Skin of body (tissue), 2 donors: Measurements from ENCODE around the gene WWP2. TPM values are rescaled to one million over a fixed set of nuclear protein-coding genes. Genes with fewer than 3 reads are reported as not detected.
"Not testable (repeated sequence)": the region's sequence is repeated elsewhere in the genome, so short reads cannot be mapped to it uniquely, and the experiment has no call there.

Source experiments
- DNase-seq: peaks from one replicate; lab custom pipeline; 2025; lab: John Stamatoyannopoulos, UW
- total RNA-seq: library from RNA; depleted of rRNA; stranded (reverse); fragments of >200 nt; gene quantifications from one replicate; pipeline ENCODE4 v1.2.3, GENCODE V29; 2014

WWP2 gene
- total RNA-seq, 1 donor from 2014 or later: 13.6 TPM

DNA sequence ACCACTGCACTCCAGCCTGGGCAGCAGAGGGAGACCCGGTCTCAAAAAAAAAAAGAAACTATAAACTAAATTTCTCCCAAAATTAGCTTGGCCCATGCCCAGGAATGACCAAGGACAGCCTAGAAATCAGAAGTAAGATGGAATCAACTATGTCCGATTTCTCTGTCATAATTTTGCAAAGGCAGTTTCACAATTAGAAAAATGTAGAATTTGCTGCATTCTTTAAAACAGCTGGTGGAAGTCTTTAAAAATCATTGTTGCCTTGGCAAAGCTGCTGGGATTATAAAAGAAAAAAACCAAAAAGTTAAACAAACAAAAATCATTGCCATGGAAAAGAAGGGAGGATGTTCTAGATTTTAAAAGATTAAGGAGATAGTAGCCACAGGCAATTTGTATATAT, 32.4 kb downstream of the WWP2 start:
- DNase-seq: no peak

DNA sequence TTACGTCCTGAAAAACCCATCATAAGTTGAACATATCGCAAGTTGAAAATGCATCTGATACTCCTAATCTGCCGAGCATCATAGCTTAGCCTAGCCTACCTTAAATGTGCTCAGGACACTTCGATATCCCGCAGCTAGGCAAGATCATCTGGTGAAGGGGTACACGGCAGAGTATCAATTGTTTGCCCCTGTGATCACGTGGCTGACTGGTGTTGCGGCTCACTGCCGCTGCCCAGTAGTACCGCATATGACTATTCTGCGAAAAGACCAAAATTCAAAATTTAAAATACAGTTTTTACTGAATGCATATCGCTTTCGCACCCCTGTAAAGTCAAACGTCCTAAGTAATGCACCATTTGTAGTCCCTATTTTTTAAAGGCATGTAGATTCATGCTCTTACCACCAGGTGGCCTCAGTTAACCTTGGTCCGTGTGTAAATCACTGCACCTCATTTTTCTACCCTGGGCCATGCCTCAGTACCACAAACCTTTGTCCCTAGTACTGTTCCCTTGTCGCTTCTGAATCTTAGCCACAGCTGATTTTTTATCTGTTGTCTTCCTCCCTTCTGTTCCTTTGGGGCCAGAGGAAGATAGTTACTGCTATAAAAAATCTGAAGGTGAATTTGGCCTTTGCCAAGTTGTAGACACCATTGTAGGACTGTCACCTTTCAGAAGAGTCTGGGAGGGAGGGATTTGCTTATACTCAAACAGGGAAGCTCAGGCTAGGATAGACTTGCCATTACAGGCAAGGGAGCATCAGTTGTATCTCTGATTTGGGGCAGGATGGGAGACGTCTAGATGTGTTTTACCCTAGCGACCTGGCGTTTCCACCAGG, 34.4 kb downstream of the WWP2 start:
- peak; percentile 30 for DNase-seq

DNA sequence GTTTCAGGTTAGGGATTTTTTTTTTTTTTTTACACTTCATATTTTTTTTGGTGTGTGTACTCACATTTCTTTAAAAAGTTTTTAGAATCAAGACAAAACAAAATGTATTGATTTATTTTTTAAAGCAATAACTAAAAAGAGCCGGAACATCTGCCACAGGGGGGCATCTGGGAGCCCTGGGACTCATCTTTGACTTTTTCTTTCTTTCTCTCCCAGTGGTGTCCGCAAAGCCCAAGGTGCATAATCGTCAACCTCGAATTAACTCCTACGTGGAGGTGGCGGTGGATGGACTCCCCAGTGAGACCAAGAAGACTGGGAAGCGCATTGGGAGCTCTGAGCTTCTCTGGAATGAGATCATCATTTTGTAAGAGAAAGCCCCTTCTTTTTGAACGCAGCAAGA, 36.3 kb downstream of the WWP2 start:
- DNase-seq: no peak

DNA sequence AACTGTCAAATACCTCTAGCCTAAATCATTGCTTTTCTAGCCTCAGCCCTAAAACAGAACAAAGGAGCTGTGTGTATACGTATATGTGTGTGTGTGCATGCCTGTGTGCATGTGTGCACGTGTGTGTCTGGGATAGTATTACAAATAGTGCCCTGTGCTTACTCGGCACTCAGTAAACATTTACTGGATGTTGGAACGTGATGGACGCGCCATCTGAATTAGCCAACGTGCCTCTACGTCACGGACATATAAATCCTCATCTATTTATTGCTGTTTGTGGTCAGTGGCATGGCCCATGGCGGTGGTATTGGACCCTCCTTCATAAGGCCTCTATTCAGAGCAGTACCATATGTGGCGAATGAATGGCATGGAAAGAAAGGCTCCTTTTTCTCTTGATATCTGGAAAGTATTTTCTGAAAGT, 37.5 kb downstream of the WWP2 start:
- DNase-seq: peak; percentile 13

DNA sequence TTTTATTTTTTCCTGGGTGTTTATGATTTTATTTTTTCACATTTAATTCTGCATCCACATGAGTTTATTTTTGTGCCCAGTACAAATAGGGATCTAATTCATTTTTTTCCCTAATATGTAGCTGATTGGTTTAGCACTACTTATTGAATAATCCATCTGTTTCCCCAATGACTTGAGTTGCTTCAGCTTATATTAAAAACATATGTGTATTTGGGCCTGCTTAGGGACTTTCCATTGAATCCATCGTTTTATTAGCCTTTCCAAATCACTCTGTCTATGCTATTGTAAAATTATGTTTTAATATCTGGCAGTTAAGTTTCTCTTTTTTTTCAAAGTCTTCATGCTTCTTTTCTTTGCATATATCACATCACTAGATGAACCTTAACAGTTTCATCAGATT, 42.2 kb downstream of the WWP2 start:
- DNase-seq: peak; percentile 54

DNA sequence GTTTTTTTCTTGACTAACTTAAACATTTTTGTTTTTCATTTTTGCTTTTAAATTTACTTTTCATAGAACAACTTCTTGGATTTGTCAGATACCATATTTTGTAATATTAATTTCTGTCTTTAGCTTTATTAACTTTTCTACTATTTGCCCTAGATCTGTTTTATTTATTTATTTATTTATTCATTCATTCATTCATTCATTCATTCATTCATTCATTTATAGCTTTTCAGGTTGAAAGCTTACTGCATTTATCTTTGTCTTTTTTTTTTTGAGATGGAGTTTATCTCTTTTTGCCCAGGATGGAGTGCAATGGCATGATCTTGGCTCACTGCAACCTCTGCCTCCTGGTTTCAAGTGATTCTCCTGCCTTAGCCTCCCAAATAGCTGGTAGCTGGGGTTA, 44.6 kb downstream of the WWP2 start:
- not testable (repeated sequence) for DNase-seq

DNA sequence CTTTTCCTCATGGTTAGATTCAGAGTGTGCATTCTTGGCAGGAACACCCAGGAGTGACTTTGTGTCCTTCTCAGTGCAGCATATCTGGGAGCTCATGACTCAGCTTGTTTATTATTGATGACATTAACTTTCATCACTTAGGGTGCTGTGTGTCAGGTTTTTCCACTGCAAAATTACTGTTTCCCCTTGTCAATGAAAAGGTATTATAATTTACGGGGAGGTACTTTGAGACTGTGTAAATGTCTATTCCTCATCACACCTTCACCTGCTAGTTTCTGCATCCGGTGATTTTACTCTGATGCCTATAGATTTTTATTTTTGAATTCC, 50.5 kb downstream of the WWP2 start:
- DNase-seq: no peak

DNA sequence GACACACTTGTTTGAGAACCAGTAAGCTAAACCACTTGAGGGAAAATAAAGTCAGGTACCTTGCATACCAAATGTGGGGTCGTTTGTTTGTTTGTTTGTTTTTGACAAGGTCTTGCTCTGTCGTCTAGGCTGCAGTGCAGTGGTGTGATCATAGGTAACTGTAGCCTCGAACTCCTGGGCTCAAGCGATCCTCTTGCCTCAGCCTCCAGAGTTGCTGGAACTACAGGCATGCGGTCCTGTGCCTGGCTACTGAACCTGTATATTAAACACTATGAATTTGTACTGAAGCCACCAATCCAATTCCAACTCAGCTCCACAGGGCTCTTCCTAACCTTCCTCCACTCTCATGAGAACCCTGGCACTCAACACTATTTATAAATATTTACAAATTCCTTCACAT, 51.9 kb downstream of the WWP2 start:
- no peak for DNase-seq

DNA sequence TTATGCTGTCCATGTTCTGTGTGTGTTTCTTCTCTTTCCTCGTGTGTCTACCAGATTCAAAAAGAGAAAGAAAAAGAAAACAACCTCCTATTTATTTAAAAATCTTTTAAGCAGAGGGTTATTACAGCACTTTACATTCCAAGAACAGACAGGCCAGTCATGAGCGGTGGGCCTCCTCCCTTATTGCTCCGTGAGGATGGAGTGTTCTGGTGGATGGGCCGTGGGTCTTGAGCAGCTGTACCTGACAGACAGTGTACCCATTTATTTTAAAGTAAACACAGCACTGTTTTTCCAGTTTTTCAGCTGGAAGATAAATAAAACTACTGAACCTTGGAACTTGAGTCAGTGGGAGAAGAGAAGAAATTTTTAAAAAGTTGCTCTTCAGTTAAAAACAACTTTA, 52.4 kb downstream of the WWP2 start:
- no peak for DNase-seq

DNA sequence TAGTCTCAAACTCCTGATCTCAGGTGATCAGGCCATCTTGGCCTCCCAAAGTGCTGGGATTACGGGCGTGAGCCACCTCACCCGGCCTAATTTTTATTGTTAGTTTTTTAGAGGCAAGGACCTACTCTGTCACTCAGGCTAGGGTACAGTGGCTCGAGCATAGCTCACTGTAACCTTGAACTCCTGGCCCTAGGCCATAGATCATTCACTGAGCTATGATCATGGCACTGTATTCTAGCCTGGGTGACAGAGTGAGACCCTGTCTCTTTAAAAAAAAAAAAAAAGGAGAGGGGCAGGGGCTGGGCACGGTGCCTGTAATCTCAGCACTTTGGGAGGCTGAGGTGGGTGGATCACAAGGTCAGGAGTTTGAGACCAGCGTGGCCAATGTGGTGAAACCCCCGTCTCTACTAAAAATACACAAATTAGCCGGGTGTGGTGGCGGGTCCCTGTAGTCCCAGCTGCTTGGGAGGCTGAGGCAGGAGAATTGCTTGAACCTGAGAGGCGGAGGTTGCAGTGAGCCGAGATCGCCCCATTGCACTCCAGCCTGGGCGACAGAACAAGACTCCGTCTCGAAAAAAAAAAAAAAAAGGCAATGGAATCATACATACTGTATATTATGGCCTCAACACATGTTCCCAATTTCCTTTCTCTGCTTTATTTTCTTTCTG, 53.2 kb downstream of the WWP2 start:
- not testable (repeated sequence) for DNase-seq

DNA sequence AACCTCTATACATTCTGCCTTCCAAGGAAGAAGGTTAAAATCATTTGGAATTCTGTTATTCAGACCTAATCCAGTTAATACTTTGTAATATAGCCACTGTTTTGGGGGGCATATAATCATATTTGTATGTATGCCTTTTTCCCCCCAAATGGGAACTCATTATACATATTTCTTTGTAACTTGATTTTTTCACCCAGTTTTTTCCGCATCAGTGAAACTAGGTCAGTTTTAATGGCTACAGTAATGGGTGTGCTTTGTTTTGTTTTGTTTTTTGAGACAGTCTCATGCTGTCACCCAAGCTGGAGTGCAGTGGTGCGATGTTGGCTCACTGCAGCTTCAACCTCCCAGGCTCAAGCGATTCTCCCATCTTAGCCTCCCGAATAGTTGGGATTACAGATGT, 54.9 kb downstream of the WWP2 start:
- no peak for DNase-seq

DNA sequence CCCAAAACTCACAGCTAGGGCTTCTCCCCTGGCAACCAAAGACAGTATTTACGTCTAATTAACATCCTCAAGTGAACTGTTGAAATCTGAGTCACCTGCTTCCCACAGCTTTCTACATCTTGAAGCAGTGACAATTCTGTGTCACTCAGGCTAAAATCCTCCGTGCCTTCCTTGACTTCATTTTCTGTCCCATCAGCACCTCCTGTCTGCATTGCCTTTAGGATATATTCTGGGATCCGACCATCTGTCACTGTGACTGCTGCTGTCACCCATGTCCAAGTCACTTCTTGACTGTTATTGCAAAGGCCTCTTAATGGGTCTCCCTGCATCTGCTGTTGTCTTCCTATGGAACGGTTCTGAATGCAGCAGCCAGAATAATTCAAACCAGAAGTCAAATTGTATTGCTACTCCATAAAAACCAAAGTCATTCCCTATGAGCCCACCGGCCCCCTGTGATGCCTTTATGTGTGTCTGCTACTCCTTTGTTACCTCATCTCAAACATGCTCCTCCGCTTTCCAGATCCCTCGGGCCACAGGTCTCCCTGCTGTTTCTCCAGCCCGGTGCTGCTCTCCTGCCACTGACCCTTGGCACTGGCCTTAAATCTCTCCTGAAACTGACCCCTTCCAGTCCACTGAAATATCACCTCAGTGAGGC, 56.9 kb downstream of the WWP2 start:
- no peak for DNase-seq

DNA sequence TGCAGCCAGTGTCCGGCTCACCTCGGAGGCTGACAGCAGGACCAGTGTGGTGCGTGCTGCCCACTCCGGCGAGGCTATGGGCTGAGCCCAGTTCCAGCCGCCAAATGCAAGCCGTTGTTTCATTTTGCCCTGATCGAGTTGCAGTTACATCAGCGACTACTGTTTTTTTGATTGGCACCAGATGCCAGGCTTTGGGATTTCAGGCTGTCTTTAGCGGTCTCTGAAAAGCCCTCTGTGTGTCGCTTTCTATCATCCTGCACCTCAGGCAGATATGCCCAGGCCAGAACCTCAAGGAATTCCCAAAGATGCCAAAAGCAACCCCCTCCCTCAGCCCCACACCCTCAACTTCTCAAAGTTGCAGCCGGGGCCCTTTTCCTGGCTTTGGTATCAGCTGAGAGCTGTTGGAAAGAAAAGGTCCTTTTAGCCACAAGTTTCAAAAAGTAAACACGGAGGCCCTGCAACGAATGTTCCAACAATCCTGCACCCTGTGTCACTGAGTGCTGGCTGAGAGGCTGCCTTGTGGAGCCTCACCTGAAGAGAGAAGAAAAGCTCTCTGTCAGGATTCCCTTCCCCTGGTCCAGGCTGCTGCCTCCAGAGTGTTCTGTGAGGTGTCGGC, 58.9 kb downstream of the WWP2 start:
- DNase-seq: peak; percentile 11

DNA sequence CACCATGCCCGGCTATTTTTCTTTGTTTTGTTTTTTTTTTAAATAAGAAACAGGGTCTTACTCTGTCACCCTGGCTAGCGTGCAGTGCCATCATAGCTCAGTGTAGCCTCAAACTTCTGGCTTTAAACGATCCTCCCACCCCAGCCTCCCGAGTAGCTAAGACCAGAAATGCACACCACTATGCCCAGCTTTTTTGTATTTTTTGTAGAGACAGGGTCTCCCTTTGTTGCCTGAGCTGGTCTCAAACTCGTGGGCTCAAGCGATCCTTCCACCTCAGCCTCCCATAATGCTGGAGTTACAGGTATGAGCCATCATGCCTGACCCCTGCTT, 59.7 kb downstream of the WWP2 start:
- no peak for DNase-seq

DNA sequence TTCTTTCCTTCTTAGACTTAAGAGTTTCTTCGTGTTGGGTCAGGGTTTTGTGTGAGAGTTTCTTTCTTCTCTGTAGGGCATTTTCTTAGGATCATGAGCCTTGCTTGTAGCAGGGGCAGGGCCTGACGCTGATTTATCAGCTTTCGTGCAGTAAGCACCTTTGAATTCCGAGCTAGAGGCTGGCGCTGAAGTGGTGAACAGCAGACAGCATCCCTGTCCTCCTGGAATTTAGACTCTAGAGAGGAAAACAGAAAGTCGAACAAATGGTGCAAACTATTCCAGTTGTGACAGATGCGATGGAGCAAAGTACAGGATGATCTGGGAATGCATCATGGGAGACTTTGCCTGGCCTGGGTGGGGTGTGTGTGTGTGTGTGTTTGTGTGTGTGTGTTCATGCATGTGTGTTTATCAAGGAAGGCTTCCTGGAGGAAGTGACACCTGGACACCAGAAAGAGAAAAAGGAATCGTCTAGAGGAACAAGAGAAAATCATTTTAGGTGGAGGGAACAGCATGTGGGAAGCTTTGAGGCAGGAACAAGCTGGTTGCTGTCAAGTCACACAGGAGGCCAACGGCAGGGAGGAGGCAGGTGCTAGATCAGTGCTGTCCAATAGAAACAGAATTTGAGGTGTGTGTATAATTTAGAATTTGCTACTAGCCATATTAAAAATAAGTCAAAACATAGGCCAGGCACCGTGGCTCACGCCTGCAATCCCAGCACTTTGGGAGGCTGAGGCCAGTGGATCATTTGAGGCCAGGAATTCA, 60.2 kb downstream of the WWP2 start:
- no peak for DNase-seq

DNA sequence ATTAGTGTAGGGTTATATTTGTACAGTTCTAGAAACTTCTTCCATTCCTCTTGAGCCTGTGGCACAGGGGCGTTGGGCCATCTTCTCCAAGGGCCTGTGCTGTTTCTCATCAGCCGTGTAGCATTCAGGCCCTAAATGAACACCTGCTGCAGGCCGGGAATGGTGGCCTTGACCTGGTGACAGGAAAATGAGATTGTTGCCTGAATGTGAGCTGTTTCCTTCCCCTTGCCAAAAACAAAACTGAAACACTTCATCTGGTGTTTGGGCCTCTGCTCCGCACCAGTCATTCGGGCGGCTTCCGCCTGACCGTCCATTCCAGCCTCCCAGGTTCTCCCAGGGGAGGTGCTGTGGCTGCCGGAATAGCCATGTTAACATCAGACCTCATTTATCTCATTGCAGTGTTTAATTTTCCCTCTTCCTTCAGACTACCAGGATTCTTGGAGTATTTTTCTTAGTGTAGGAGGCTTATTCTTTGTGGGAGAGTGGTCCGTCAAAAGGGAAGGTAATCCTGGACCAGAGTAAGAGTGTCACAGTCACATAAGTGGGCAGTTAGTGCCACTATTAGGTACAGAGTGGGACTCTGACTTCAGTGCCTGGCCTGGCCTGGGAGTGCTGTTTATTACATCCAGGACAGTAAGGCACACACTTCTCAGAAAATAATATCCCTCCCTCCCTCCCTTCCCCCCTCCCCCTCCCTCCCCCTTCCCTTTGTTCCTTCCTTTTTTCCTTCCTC, 61.9 kb downstream of the WWP2 start:
- no peak for DNase-seq

DNA sequence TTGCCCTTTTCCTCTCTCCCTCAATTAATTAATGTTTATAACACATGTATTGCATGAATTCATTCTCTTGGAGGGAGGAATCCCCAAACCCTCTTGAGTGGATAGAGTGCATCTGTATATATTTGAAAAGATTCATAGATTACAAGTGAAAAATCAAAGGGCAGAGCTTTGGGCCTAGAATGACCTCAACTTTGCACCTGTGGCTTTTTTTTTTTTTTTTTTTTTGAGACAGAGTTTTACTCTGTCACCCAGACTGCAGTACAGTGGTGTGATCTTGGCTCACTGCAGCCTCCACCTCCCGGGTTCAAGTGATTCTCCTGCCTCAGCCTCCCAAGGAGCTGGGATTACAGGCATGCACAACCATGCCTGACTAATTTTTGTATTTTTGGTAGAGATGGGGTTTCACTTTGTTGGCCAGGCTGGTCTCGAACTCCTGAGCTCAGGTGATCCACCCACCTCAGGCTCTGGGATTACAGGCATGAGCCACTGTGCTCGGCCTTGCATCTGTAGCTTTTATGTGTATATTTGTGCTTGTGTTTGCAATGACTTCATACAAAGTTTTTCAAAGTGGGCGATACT, 62.5 kb downstream of the WWP2 start:
- not testable (repeated sequence) for DNase-seq

DNA sequence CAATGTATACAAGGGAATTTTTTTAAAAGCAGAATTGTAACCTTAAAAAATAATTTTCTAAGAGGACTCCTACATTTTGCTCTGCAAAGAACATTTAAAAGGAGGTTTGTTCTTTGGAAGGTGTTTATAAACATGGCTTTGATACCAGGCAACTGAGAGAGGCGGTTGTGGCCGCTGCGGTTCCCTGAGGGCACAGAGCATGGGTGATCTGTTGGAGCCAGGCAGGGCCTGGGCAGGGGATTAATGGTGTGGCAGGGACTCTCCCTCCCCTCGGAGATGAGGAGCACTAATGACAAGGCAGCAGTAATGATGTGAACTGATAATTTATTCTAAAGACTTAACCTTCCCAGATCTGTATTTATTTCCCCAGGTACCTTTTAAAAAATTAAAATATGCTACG, 65.4 kb downstream of the WWP2 start:
- no peak for DNase-seq

DNA sequence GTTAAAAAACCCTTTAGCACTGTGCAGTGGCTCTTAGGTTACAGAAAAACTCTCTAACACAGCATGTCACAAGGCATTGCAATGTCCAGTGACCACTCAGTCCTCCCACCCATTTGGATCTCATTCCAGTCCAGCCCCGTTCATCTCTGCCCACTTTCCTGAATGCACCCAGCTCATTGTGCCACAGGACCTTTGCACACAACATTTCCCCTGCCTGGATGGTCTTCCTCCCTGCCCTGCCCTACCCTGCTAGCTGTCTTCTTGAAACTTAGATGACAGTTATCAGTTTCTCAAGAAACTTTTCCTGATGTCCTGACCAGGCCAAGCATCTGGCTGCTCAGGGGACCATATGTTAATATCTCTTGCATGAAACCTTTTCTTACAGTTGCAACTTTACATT, 67.2 kb downstream of the WWP2 start:
- DNase-seq: no peak

DNA sequence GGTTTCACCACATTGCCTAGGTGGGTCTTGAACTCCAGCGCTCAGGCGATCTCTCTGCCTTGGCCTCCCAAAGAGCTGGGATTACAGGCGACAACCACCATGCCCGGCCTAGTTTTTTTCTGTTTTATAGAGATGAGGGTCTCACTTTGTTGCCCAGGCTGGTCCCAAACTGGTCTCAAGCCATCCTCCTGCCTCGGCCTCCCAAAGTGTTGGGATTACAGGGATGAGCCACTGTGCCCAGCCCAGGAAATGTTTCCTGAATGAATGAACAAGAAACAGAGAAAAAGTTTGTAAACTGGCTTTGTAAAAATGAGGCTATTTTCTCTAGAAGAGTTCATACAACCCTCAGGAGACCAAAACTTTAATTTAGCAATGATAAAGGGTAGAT, 68.0 kb downstream of the WWP2 start:
- DNase-seq: no peak
